Neural cell (in vitro differentiated cells): ENCODE measurements around the gene FLOT1. TPM values are rescaled to one million over a fixed set of nuclear protein-coding genes. Genes with fewer than 3 reads are reported as not detected.

Experiments used
- H2AFZ ChIP-seq: fragments of 200-600, 300-800 bp; sonication (generic), shearing (Covaris generic); 2 replicates; pipeline ENCODE4 v1.6.0; 2014; ENCODE audit warnings: low read depth, mild to moderate bottlenecking, antibody characterized with exemption, low read length, moderate library complexity
- H3F3A ChIP-seq: fragments of 200-600 bp; shearing (Covaris generic); 2 replicates; pipeline ENCODE4 v1.6.1; 2016; ENCODE audit warnings: mild to moderate bottlenecking, moderate library complexity, mixed read lengths, antibody characterized with exemption, low read length; ENCODE audit not compliant: insufficient read depth, poor library complexity, severe bottlenecking
- H3K27ac ChIP-seq: fragments of 200-600, 300-800 bp; sonication (generic), shearing (Covaris generic); 2 replicates; pipeline ENCODE4 v1.5.1; 2014; ENCODE audit warnings: mild to moderate bottlenecking, low read length, moderate library complexity
- H3K27me3 ChIP-seq: fragments of 300-800, 200-600 bp; sonication (generic), shearing (Covaris generic); 2 replicates; pipeline ENCODE4 v1.6.0; 2014; ENCODE audit warnings: mild to moderate bottlenecking, low read depth, low read length, moderate library complexity; ENCODE audit not compliant: insufficient read depth
- H3K36me3 ChIP-seq: fragments of 300-800, 200-600 bp; sonication (generic), shearing (Covaris generic); 2 replicates; pipeline ENCODE4 v1.5.1; 2014; ENCODE audit warnings: mild to moderate bottlenecking, antibody characterized with exemption, low read length, moderate library complexity; ENCODE audit not compliant: insufficient read depth
- H3K4me2 ChIP-seq: fragments of 300-800, 200-600 bp; sonication (generic), shearing (Covaris generic); 2 replicates; pipeline ENCODE4 v1.6.0; 2014; ENCODE audit warnings: mild to moderate bottlenecking, low read length
- H3K4me3 ChIP-seq: fragments of 300-800, 200-600 bp; sonication (generic), shearing (Covaris generic); 2 replicates; pipeline ENCODE4 v1.5.1; 2014; ENCODE audit warnings: mild to moderate bottlenecking, low read length, moderate library complexity
- H3K79me2 ChIP-seq: fragments of 200-600 bp; shearing (Covaris generic); replicated peaks from 2 replicates; pipeline ENCODE4 v1.6.0; 2014; ENCODE audit warnings: mild to moderate bottlenecking, low read length, moderate library complexity; ENCODE audit not compliant: insufficient read depth
- H3K9ac ChIP-seq: fragments of 300-800, 200-600 bp; sonication (generic), shearing (Covaris generic); 2 replicates; pipeline ENCODE4 v1.6.1; 2016; ENCODE audit warnings: mild to moderate bottlenecking, low read length, mixed read lengths
- H3K9me2 ChIP-seq: fragments of 200-600 bp; shearing (Covaris generic); 2 replicates; pipeline ENCODE4 v1.6.1; 2016; ENCODE audit warnings: mild to moderate bottlenecking, low read length, mixed read lengths; ENCODE audit not compliant: insufficient read depth
- H3K9me3 ChIP-seq: fragments of 200-600, 300-800 bp; sonication (generic), shearing (Covaris generic); 2 replicates; pipeline ENCODE4 v1.6.1; 2016; ENCODE audit warnings: mild to moderate bottlenecking, mixed run types, low read length, moderate library complexity, mixed read lengths
- H4K20me1 ChIP-seq: fragments of 200-600 bp; shearing (Covaris generic); 2 replicates; pipeline ENCODE4 v1.6.1; 2016; ENCODE audit warnings: mild to moderate bottlenecking, mixed run types; ENCODE audit not compliant: insufficient read depth
- EP300 ChIP-seq: fragments of 450-650 bp; conservative IDR thresholded peaks from 2 replicates; pipeline ENCODE4 v1.6.1; 2014; ENCODE audit warnings: antibody characterized with exemption, mild to moderate bottlenecking, moderate library complexity; ENCODE audit not compliant: poor library complexity, severe bottlenecking
- EZH2 ChIP-seq: fragments of 200-600, 300-800 bp; shearing (Covaris generic), sonication (generic); IDR thresholded peaks from 2 replicates; pipeline ENCODE4 v1.6.1; 2014; ENCODE audit warnings: antibody characterized with exemption, low read length, borderline replicate concordance, mild to moderate bottlenecking; ENCODE audit not compliant: insufficient read depth, poor library complexity, severe bottlenecking
- MXI1 ChIP-seq: fragments of 450-650 bp; conservative IDR thresholded peaks from 2 replicates; pipeline ENCODE4 v1.6.1; 2014; ENCODE audit warnings: antibody characterized with exemption, mild to moderate bottlenecking; ENCODE audit not compliant: poor library complexity, severe bottlenecking
- POLR2AphosphoS5 ChIP-seq: IDR thresholded peaks from 2 replicates; pipeline ENCODE4 v1.6.1; 2012
- RAD21 ChIP-seq: fragments of 450-650 bp; conservative IDR thresholded peaks from 2 replicates; pipeline ENCODE4 v1.6.1; 2014; ENCODE audit warnings: antibody characterized with exemption, mild to moderate bottlenecking, moderate library complexity
- SMC3 ChIP-seq: fragments of 450-650 bp; conservative IDR thresholded peaks from 2 replicates; pipeline ENCODE4 v1.6.1; 2014; ENCODE audit warnings: antibody characterized with exemption, mild to moderate bottlenecking, moderate library complexity; ENCODE audit not compliant: poor library complexity
- TAF1 ChIP-seq: IDR thresholded peaks from 2 replicates; pipeline ENCODE4 v1.6.1; 2012; ENCODE audit warnings: low read depth
- polyA plus RNA-seq: library from polyadenylated mRNA; depleted of rRNA; stranded (reverse); fragments of >200 nt; gene quantifications from 2 replicates; pipeline ENCODE4 v1.2.3, GENCODE V29; 2014
- TF ChIP-seq, protein P1 (sequence below): IDR thresholded peaks from 2 replicates; pipeline ENCODE4 v1.6.1; 2012; ENCODE audit warnings: borderline replicate concordance
- TF ChIP-seq, protein P2 (sequence below): fragments of 450-650 bp; IDR thresholded peaks from 2 replicates; pipeline ENCODE4 v1.5.1; 2014; ENCODE audit warnings: antibody characterized with exemption, mild to moderate bottlenecking, moderate library complexity; ENCODE audit not compliant: poor library complexity, severe bottlenecking

Gene FLOT1
- polyA plus RNA-seq, 1 donor from 2014 or later, result 72.7 TPM

DNA sequence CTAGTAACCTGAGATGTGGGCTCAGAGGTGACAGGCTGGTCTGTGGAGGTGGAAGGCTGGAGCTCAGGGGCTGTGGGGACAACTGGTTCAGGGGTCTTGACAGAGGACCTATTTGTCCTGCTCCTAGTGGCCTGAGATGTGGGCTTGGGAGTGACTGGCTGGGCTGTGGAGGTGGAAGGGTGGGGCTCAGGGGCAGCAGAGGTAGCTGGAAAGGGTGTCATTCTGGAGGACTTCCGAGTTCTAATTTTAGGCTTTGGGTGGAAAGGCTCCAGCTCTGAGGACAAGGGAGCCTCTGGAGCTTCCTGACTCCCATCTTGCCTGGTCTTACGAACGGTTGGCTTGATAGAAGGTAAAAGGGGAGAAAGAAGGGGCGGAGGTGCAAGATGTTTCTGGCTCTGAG is 36.9 kb downstream of the FLOT1 start:
- Histone ChIP-seq H3K9ac (no peak overlapping the region), H2AFZ (no peak overlapping the region), H3K9me2 (no peaks in the 10 kb centered on the region), H3K4me3 (no peak overlapping the region), H3K9me3 (no peaks in the 10 kb centered on the region), H3K27me3 (no peaks in the 10 kb centered on the region), H3F3A (no peaks in the 10 kb centered on the region), H3K36me3 (peaks cover 7% of the 10 kb centered on the region), H3K4me2 (no peak overlapping the region), H3K79me2 (no peaks in the 10 kb centered on the region), H4K20me1 (no peaks in the 10 kb centered on the region), H3K27ac (no peak overlapping the region)
- TF ChIP-seq RAD21 (no peak), EP300 (no peak), TAF1 (no peak)

DNA sequence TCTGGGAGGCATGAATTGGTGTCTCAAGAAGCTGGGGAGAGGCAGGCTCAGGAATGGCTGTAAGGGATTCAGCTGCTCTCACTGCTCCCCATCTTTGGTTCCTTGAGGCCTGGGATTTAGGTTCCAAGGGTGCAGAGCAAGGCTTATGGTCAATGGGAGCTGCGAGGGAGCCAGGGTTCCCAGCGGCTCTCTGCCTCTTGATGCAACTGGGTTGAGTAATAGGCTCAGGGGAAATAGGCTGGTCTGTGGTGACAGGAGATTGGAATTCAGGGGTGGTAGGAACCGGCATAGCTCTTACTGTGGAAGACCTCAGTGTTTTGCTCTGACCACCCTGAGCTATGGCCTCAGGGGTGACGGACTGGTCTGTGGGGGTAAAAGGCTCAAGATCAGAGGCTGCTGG is 38.7 kb downstream of the FLOT1 start:
- H4K20me1 ChIP-seq, result no peaks in the 10 kb centered on the region
- no peak overlapping the region for H2AFZ ChIP-seq
- H3K36me3 ChIP-seq, result peaks cover 7% of the 10 kb centered on the region
- no peaks in the 10 kb centered on the region for H3K9me3 ChIP-seq
- H3K9me2 ChIP-seq, result no peaks in the 10 kb centered on the region
- H3K79me2 ChIP-seq, result no peaks in the 10 kb centered on the region
- no peaks in the 10 kb centered on the region for H3K27me3 ChIP-seq
- H3K9ac ChIP-seq, result no peak overlapping the region
- no peak overlapping the region for H3K4me3 ChIP-seq
- no peak overlapping the region for H3K27ac ChIP-seq
- no peak for TF ChIP-seq TAF1
- TF ChIP-seq, protein P1, sequence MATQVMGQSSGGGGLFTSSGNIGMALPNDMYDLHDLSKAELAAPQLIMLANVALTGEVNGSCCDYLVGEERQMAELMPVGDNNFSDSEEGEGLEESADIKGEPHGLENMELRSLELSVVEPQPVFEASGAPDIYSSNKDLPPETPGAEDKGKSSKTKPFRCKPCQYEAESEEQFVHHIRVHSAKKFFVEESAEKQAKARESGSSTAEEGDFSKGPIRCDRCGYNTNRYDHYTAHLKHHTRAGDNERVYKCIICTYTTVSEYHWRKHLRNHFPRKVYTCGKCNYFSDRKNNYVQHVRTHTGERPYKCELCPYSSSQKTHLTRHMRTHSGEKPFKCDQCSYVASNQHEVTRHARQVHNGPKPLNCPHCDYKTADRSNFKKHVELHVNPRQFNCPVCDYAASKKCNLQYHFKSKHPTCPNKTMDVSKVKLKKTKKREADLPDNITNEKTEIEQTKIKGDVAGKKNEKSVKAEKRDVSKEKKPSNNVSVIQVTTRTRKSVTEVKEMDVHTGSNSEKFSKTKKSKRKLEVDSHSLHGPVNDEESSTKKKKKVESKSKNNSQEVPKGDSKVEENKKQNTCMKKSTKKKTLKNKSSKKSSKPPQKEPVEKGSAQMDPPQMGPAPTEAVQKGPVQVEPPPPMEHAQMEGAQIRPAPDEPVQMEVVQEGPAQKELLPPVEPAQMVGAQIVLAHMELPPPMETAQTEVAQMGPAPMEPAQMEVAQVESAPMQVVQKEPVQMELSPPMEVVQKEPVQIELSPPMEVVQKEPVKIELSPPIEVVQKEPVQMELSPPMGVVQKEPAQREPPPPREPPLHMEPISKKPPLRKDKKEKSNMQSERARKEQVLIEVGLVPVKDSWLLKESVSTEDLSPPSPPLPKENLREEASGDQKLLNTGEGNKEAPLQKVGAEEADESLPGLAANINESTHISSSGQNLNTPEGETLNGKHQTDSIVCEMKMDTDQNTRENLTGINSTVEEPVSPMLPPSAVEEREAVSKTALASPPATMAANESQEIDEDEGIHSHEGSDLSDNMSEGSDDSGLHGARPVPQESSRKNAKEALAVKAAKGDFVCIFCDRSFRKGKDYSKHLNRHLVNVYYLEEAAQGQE, result no peak
- no peak for TF ChIP-seq EZH2
- TF ChIP-seq RAD21, result no peak
- TF ChIP-seq SMC3, result no peak
- no peak for TF ChIP-seq POLR2AphosphoS5
- TF ChIP-seq, protein P2, sequence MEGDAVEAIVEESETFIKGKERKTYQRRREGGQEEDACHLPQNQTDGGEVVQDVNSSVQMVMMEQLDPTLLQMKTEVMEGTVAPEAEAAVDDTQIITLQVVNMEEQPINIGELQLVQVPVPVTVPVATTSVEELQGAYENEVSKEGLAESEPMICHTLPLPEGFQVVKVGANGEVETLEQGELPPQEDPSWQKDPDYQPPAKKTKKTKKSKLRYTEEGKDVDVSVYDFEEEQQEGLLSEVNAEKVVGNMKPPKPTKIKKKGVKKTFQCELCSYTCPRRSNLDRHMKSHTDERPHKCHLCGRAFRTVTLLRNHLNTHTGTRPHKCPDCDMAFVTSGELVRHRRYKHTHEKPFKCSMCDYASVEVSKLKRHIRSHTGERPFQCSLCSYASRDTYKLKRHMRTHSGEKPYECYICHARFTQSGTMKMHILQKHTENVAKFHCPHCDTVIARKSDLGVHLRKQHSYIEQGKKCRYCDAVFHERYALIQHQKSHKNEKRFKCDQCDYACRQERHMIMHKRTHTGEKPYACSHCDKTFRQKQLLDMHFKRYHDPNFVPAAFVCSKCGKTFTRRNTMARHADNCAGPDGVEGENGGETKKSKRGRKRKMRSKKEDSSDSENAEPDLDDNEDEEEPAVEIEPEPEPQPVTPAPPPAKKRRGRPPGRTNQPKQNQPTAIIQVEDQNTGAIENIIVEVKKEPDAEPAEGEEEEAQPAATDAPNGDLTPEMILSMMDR, result no peak
- no peak for TF ChIP-seq MXI1
- no peak for TF ChIP-seq EP300
- H3F3A ChIP-seq, result no peaks in the 10 kb centered on the region
- H3K4me2 ChIP-seq, result no peak overlapping the region

- H3K27ac ChIP-seq, result no peak overlapping the region
- H4K20me1 ChIP-seq, result no peaks in the 10 kb centered on the region
- H3K9ac ChIP-seq, result no peak overlapping the region
- no peak overlapping the region for H3K4me2 ChIP-seq
- peaks cover 5% of the 10 kb centered on the region for H3K36me3 ChIP-seq
- H3K4me3 ChIP-seq, result no peak overlapping the region
- no peaks in the 10 kb centered on the region for H3K9me3 ChIP-seq
- H3K9me2 ChIP-seq, result no peaks in the 10 kb centered on the region
- TF ChIP-seq, protein P1, result no peak
- TF ChIP-seq MXI1 (no peak), EZH2 (no peak), POLR2AphosphoS5 (no peak), TAF1 (no peak), SMC3 (no peak), RAD21 (no peak), EP300 (no peak)
- TF ChIP-seq, protein P2, result no peak
- no peak overlapping the region for H2AFZ ChIP-seq
- no peaks in the 10 kb centered on the region for H3K79me2 ChIP-seq
- H3F3A ChIP-seq, result no peaks in the 10 kb centered on the region
- no peaks in the 10 kb centered on the region for H3K27me3 ChIP-seq
These were observed 39.5 kb downstream of the FLOT1 start for GRCh38 chr6:30703011-30703410.
